Stimulated activated naive CD8-positive, alpha-beta T cell treated with anti-CD3 and anti-CD28 coated beads, Interleukin-15, amount 100 ng/mL, for 72 hours (primary cell): Measurements from ENCODE around the gene GADL1.

Experiments
- ATAC-seq: fragments of 150-1000 bp; cut with Tn5 transposase; 2 replicates; pipeline ENCODE4 v1.10.0; 2021; ENCODE audit warnings: mild to moderate bottlenecking, moderate library complexity
- DNase-seq, 2 donors: peaks; one replicate each; pipeline ENCODE4 v3.0.0; 2021 to 2022
- H3K27ac Mint-ChIP-seq, 2 donors: one replicate each; pipeline ENCODE4 v1.8.0; 2022; ENCODE audit warnings: mild to moderate bottlenecking in 2 of 2, mixed read lengths in 2 of 2, moderate library complexity in 2 of 2
- H3K27me3 Mint-ChIP-seq: one replicate; pipeline ENCODE4 v1.8.0; 2022; ENCODE audit warnings: mixed read lengths
- H3K4me1 Mint-ChIP-seq: one replicate; pipeline ENCODE4 v1.8.0; 2022; ENCODE audit warnings: mild to moderate bottlenecking, mixed read lengths
- H3K4me3 Mint-ChIP-seq, 2 donors: one replicate each; pipeline ENCODE4 v1.8.0; 2022; ENCODE audit warnings: mild to moderate bottlenecking in 2 of 2, mixed read lengths in 2 of 2, moderate library complexity in 1 of 2
- H3K9me3 Mint-ChIP-seq, 2 donors: one replicate each; pipeline ENCODE4 v1.8.0; 2022; ENCODE audit warnings: mixed read lengths in 2 of 2

GADL1 gene

GRCh38 chr3:30908456-30909037 lies 14.1 kb upstream of the GADL1 start:
- Mint-ChIP-seq H3K4me3 (no peak overlapping the region), H3K9me3 (peaks cover 8% of the 10 kb centered on the region in 2 donors), H3K27me3 (no peaks in the 10 kb centered on the region), H3K4me1 (no peaks in the 10 kb centered on the region), H3K27ac (no peak overlapping the region)
- DNase-seq (no peak), ATAC-seq (no peak)

GRCh38 chr3:30904996-30905395 lies 10.5 kb upstream of the GADL1 start:
- no peak overlapping the region for H3K4me3 Mint-ChIP-seq
- H3K9me3 Mint-ChIP-seq = peaks cover 8% of the 10 kb centered on the region in 2 donors
- no peak overlapping the region for H3K27ac Mint-ChIP-seq
- no peak for DNase-seq
- no peak for ATAC-seq
- H3K4me1 Mint-ChIP-seq = no peaks in the 10 kb centered on the region
- H3K27me3 Mint-ChIP-seq = peaks cover under 1% of the 10 kb centered on the region

- DNase-seq = no peak
- Mint-ChIP-seq H3K4me1 (peaks cover 11% of the 10 kb centered on the region), H3K4me3 (no peak overlapping the region), H3K27me3 (peaks cover 47% of the 10 kb centered on the region), H3K9me3 (no peaks in the 10 kb centered on the region), H3K27ac (no peak overlapping the region)
- ATAC-seq = no peak
These were observed 868 bp upstream of the GADL1 start for GRCh38 chr3:30895329-30895728.

GRCh38 chr3:30893678-30894325 lies 659 bp downstream of the GADL1 start:
- no peak for DNase-seq
- H3K4me1 Mint-ChIP-seq = peaks cover 13% of the 10 kb centered on the region
- H3K27me3 Mint-ChIP-seq = peaks cover 37% of the 10 kb centered on the region
- ATAC-seq = no peak
- H3K9me3 Mint-ChIP-seq = no peaks in the 10 kb centered on the region
- H3K27ac Mint-ChIP-seq = no peak overlapping the region
- peak overlapping the region; percentile 68 to 75 for H3K4me3 Mint-ChIP-seq

- Mint-ChIP-seq H3K9me3 (peaks cover 0 to 7% of the 10 kb centered on the region in 2 donors), H3K27me3 (peaks cover 57% of the 10 kb centered on the region), H3K4me1 (peaks cover 13% of the 10 kb centered on the region), H3K27ac (no peak overlapping the region), H3K4me3 (no peak overlapping the region)
- no peak for ATAC-seq
- no peak for DNase-seq
These were observed 3.6 kb downstream of the GADL1 start for GRCh38 chr3:30890907-30891306.

GRCh38 chr3:30886888-30887287 lies 7.6 kb downstream of the GADL1 start:
- H3K9me3 Mint-ChIP-seq = peaks cover 0 to 7% of the 10 kb centered on the region in 2 donors
- H3K4me3 Mint-ChIP-seq = no peak overlapping the region
- DNase-seq (no peak), ATAC-seq (no peak)
- peaks cover 13% of the 10 kb centered on the region for H3K4me1 Mint-ChIP-seq
- no peak overlapping the region for H3K27ac Mint-ChIP-seq
- peaks cover 44% of the 10 kb centered on the region for H3K27me3 Mint-ChIP-seq

GRCh38 chr3:30878862-30879261 lies 15.6 kb downstream of the GADL1 start:
- Mint-ChIP-seq H3K27ac (no peak overlapping the region), H3K4me1 (no peaks in the 10 kb centered on the region), H3K9me3 (peaks cover 5 to 13% of the 10 kb centered on the region in 2 donors), H3K27me3 (peaks cover 11% of the 10 kb centered on the region), H3K4me3 (no peak overlapping the region)
- no peak for DNase-seq
- ATAC-seq = no peak

- DNase-seq (no peak), ATAC-seq (no peak)
- Mint-ChIP-seq H3K9me3 (peaks cover 5% of the 10 kb centered on the region in 2 donors), H3K4me1 (no peaks in the 10 kb centered on the region), H3K27me3 (peaks cover 10% of the 10 kb centered on the region), H3K27ac (no peak overlapping the region), H3K4me3 (no peak overlapping the region)
These were observed 19.0 kb downstream of the GADL1 start for GRCh38 chr3:30875505-30875904.

GRCh38 chr3:30873671-30874070 lies 20.8 kb downstream of the GADL1 start:
- Mint-ChIP-seq H3K4me1 (no peaks in the 10 kb centered on the region), H3K27ac (no peak overlapping the region), H3K27me3 (peaks cover 10% of the 10 kb centered on the region), H3K4me3 (no peak overlapping the region), H3K9me3 (no peaks in the 10 kb centered on the region)
- ATAC-seq (no peak), DNase-seq (no peak)

- H3K27me3 Mint-ChIP-seq = peaks cover 10% of the 10 kb centered on the region
- no peaks in the 10 kb centered on the region for H3K4me1 Mint-ChIP-seq
- H3K27ac Mint-ChIP-seq = no peak overlapping the region
- DNase-seq (no peak), ATAC-seq (no peak)
- H3K9me3 Mint-ChIP-seq = no peaks in the 10 kb centered on the region
- H3K4me3 Mint-ChIP-seq = no peak overlapping the region
These were observed 21.6 kb downstream of the GADL1 start for GRCh38 chr3:30872879-30873278.

- ATAC-seq (no peak), DNase-seq (no peak)
- no peak overlapping the region for H3K27ac Mint-ChIP-seq
- peaks cover 7% of the 10 kb centered on the region for H3K27me3 Mint-ChIP-seq
- H3K4me3 Mint-ChIP-seq = no peak overlapping the region
- no peaks in the 10 kb centered on the region for H3K9me3 Mint-ChIP-seq
- H3K4me1 Mint-ChIP-seq = no peaks in the 10 kb centered on the region
These were observed 22.7 kb downstream of the GADL1 start for GRCh38 chr3:30871720-30872119.

GRCh38 chr3:30864836-30865235 lies 29.6 kb downstream of the GADL1 start:
- Mint-ChIP-seq H3K27ac (no peak overlapping the region), H3K27me3 (peaks cover 14% of the 10 kb centered on the region), H3K4me3 (no peak overlapping the region), H3K9me3 (no peaks in the 10 kb centered on the region), H3K4me1 (no peaks in the 10 kb centered on the region)
- DNase-seq = no peak
- no peak for ATAC-seq

- ATAC-seq (no peak), DNase-seq (no peak)
- H3K9me3 Mint-ChIP-seq = no peaks in the 10 kb centered on the region
- peaks cover 14% of the 10 kb centered on the region for H3K27me3 Mint-ChIP-seq
- H3K27ac Mint-ChIP-seq = no peak overlapping the region
- no peaks in the 10 kb centered on the region for H3K4me1 Mint-ChIP-seq
- H3K4me3 Mint-ChIP-seq = no peak overlapping the region
These were observed 30.3 kb downstream of the GADL1 start for GRCh38 chr3:30864132-30864531.

GRCh38 chr3:30862004-30862403 lies 32.5 kb downstream of the GADL1 start:
- Mint-ChIP-seq H3K27me3 (peaks cover 14% of the 10 kb centered on the region), H3K9me3 (no peaks in the 10 kb centered on the region), H3K4me3 (no peak overlapping the region), H3K4me1 (no peaks in the 10 kb centered on the region), H3K27ac (no peak overlapping the region)
- DNase-seq = no peak
- no peak for ATAC-seq

- Mint-ChIP-seq H3K4me3 (no peak overlapping the region), H3K27ac (no peak overlapping the region), H3K27me3 (peaks cover 7% of the 10 kb centered on the region), H3K4me1 (no peaks in the 10 kb centered on the region), H3K9me3 (no peaks in the 10 kb centered on the region)
- DNase-seq = no peak
- ATAC-seq = no peak
These were observed 35.5 kb downstream of the GADL1 start for GRCh38 chr3:30858894-30859389.

- no peaks in the 10 kb centered on the region for H3K27me3 Mint-ChIP-seq
- H3K9me3 Mint-ChIP-seq = no peaks in the 10 kb centered on the region
- no peaks in the 10 kb centered on the region for H3K4me1 Mint-ChIP-seq
- H3K4me3 Mint-ChIP-seq = no peak overlapping the region
- no peak overlapping the region for H3K27ac Mint-ChIP-seq
- ATAC-seq = no peak
- no peak for DNase-seq
These were observed 38.8 kb downstream of the GADL1 start for GRCh38 chr3:30855400-30856292.
